ENCODE measurements around the gene CCNB2. TPM values are rescaled to one million over a fixed set of nuclear protein-coding genes. Genes with fewer than 3 reads are reported as not detected.
"Not testable (repeated sequence)": the region's sequence is repeated elsewhere in the genome, so short reads cannot be mapped to it uniquely, and the experiment has no call there.

CCNB2 gene
- total RNA-seq, 1 experiment from 2014 or later, result 86.4 TPM

DNA sequence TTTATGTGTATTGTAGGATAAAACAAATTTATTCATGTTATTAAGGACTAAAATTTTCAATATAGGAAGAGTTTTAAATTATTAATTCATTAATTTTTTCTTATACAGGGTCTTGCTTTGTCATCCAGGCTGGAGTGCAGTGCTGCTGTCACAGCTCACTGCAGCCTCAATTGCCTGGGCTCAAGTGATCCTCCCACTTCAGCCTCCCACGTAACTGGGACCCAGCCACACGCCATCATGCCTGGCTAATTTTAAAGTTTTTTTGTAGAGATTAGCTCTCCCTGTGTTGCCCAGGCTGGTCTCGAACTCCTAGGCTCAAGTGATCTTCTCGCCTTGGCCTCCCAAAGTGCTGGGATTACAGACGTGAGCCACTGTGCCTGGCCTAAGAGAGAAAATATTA is 14.7 kb downstream of the CCNB2 start:
- intact Hi-C loops (cut with micrococcal nuclease; ENCODE audit: unreplicated experiment), result no loop called here
- BruUV-seq (replicated peaks), result no TSS peak
- Mint-ChIP-seq H3K4me1 (ENCODE audit: low read depth, unreplicated experiment) (peaks cover 8% of the 10 kb centered on the region), H3K4me3 (ENCODE audit: low read depth, unreplicated experiment) (no peak overlapping the region), H3K27me3 (ENCODE audit: unreplicated experiment) (no peaks in the 10 kb centered on the region), H3K36me3 (ENCODE audit: insufficient read depth, unreplicated experiment) (peaks cover 89% of the 10 kb centered on the region), H3K27ac (ENCODE audit: unreplicated experiment) (no peak overlapping the region), H3K9me3 (ENCODE audit: low read depth, unreplicated experiment) (no peaks in the 10 kb centered on the region)
- CTCF ChIA-PET, result interaction anchor here (1.2 to 1.4 kb wide), 2 partner anchors 13 kb away, joined by 3 read pairs; no protein-coding TSS in a partner anchor
- TF ChIP-seq, protein P1, sequence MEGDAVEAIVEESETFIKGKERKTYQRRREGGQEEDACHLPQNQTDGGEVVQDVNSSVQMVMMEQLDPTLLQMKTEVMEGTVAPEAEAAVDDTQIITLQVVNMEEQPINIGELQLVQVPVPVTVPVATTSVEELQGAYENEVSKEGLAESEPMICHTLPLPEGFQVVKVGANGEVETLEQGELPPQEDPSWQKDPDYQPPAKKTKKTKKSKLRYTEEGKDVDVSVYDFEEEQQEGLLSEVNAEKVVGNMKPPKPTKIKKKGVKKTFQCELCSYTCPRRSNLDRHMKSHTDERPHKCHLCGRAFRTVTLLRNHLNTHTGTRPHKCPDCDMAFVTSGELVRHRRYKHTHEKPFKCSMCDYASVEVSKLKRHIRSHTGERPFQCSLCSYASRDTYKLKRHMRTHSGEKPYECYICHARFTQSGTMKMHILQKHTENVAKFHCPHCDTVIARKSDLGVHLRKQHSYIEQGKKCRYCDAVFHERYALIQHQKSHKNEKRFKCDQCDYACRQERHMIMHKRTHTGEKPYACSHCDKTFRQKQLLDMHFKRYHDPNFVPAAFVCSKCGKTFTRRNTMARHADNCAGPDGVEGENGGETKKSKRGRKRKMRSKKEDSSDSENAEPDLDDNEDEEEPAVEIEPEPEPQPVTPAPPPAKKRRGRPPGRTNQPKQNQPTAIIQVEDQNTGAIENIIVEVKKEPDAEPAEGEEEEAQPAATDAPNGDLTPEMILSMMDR (IDR thresholded peaks at IDR 0.05; ENCODE audit: unreplicated experiment), result no peak
- no peak for DNase-seq

DNA sequence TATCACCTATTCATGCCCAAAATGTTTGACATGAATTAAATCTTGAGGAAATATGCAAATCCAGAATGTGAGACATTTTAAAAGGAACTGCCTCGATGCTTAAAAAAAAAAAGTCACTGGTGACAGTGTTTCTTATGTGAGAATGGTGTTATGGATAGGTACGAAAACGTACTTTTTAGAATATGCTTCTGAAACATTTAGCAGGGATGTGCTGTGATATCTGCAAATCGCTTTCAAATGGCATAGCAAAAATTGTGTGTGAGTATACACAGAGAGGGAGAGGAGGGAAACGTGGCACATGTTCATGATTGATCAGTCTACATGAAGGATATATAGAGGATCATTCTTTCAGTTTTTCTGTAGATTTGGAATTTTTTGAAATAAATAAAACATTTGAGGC is 16.0 kb downstream of the CCNB2 start:
- intact Hi-C loops (cut with micrococcal nuclease; ENCODE audit: unreplicated experiment), result no loop called here
- no peak for DNase-seq
- H3K9me3 Mint-ChIP-seq (ENCODE audit: low read depth, unreplicated experiment), result no peaks in the 10 kb centered on the region
- H3K4me1 Mint-ChIP-seq (ENCODE audit: low read depth, unreplicated experiment), result peaks cover 8% of the 10 kb centered on the region
- no peak overlapping the region for H3K4me3 Mint-ChIP-seq (ENCODE audit: low read depth, unreplicated experiment)
- H3K27ac Mint-ChIP-seq (ENCODE audit: unreplicated experiment), result no peak overlapping the region
- TF ChIP-seq, protein P1 (IDR thresholded peaks at IDR 0.05; ENCODE audit: unreplicated experiment), result no peak
- TSS peak; percentile 1 for BruUV-seq (replicated peaks)
- peaks cover 89% of the 10 kb centered on the region for H3K36me3 Mint-ChIP-seq (ENCODE audit: insufficient read depth, unreplicated experiment)
- no peaks in the 10 kb centered on the region for H3K27me3 Mint-ChIP-seq (ENCODE audit: unreplicated experiment)
- CTCF ChIA-PET, result interaction anchor here (1.2 to 1.4 kb wide), 2 partner anchors 11 to 14 kb away, joined by 3 read pairs; no protein-coding TSS in a partner anchor

DNA sequence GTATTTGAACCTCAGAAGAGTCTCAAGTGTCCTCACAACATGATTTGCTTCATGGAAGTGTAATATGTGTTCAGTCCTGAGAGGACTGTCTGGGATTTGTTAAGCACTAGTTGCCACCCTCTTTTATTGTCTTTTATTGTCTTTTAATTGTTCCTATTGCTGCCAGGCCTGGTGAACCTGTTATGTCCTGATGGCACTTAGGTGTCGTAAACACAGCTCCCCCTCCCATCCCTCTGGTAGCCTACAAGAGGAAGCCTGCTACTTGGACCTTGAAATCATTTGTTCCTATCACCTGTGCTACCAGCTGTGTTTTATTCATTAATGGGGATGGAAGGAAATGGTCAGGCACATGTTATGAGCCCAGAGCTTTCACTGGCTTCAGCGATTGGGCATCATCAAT is 19.3 kb downstream of the CCNB2 start:
- Mint-ChIP-seq H3K9me3 (ENCODE audit: low read depth, unreplicated experiment) (peaks cover 11% of the 10 kb centered on the region), H3K27ac (ENCODE audit: unreplicated experiment) (peak overlapping the region; percentile 63), H3K4me1 (ENCODE audit: low read depth, unreplicated experiment) (peaks cover 8% of the 10 kb centered on the region), H3K4me3 (ENCODE audit: low read depth, unreplicated experiment) (no peak overlapping the region), H3K36me3 (ENCODE audit: insufficient read depth, unreplicated experiment) (peaks cover 96% of the 10 kb centered on the region), H3K27me3 (ENCODE audit: unreplicated experiment) (no peaks in the 10 kb centered on the region)
- TF ChIP-seq, protein P1 (IDR thresholded peaks at IDR 0.05; ENCODE audit: unreplicated experiment), result no peak
- no peak for DNase-seq
- CTCF ChIA-PET, result no interaction called here
- BruUV-seq (replicated peaks), result no TSS peak
- intact Hi-C loops (cut with micrococcal nuclease; ENCODE audit: unreplicated experiment), result no loop called here

DNA sequence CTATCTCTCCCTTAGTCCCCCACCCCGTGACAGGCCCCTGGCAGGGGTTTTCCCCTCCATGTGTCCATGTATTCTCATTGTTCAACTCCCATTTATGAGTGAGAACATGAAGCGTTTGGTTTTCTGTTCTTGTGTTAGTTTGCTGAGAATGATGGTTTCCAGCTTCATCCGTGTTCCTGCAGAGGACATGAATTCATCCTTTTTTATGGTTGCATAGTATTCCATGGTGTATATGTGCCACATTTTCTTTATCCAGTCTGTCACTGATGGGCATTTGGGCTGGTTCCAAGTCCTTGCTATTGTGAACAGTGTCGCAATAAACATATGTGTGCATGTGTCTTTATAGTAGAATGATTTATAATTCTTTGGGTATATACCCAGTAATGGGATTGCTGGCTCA is 20.7 kb downstream of the CCNB2 start:
- H3K27me3 Mint-ChIP-seq (ENCODE audit: unreplicated experiment); intact Hi-C loops (cut with micrococcal nuclease; ENCODE audit: unreplicated experiment); BruUV-seq (replicated peaks); H3K4me1 Mint-ChIP-seq (ENCODE audit: low read depth, unreplicated experiment); H3K4me3 Mint-ChIP-seq (ENCODE audit: low read depth, unreplicated experiment); CTCF ChIA-PET; DNase-seq: not testable (repeated sequence)
- peaks cover 19% of the 10 kb centered on the region for H3K9me3 Mint-ChIP-seq (ENCODE audit: low read depth, unreplicated experiment)
- peaks cover 99% of the 10 kb centered on the region for H3K36me3 Mint-ChIP-seq (ENCODE audit: insufficient read depth, unreplicated experiment)
- peak overlapping the region; percentile 64 for H3K27ac Mint-ChIP-seq (ENCODE audit: unreplicated experiment)

DNA sequence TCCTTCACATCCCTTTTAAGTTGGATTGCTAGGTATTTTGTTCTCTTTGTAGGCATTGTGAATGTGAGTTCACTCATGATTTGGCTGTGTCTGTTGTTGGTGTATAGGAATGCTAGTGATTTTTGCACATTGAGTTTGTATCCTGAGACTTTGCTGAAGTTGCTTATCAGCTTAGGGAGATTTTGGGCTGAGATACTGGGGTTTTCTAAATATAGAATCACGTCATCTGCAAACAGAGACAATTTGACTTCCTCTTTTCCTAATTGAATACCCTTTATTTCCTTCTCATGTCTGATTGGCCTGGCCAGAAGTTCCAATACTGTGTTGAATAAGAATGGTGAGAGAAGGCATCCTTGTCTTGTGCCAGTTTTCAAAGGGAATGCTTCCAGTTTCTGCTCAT is 22.3 kb downstream of the CCNB2 start:
- CTCF ChIA-PET; intact Hi-C loops (cut with micrococcal nuclease; ENCODE audit: unreplicated experiment); H3K4me3 Mint-ChIP-seq (ENCODE audit: low read depth, unreplicated experiment); BruUV-seq (replicated peaks); DNase-seq; H3K4me1 Mint-ChIP-seq (ENCODE audit: low read depth, unreplicated experiment); H3K27me3 Mint-ChIP-seq (ENCODE audit: unreplicated experiment): not testable (repeated sequence)
- Mint-ChIP-seq H3K9me3 (ENCODE audit: low read depth, unreplicated experiment) (peaks cover 20% of the 10 kb centered on the region), H3K36me3 (ENCODE audit: insufficient read depth, unreplicated experiment) (peaks cover 100% of the 10 kb centered on the region), H3K27ac (ENCODE audit: unreplicated experiment) (peak overlapping the region; percentile 78)
